ENCODE results near the gene DNAJB12. TPM values are rescaled to one million over a fixed set of nuclear protein-coding genes. Genes with fewer than 3 reads are reported as not detected.
"Not testable (repeated sequence)": the region's sequence is repeated elsewhere in the genome, so short reads cannot be mapped to it uniquely, and the experiment has no call there.

Gene DNAJB12
- 18.2 TPM for total RNA-seq

- peak; percentile 97 for DNase-seq
Measured at GRCh38 chr10:72354356-72355213, at the start of gene DNAJB12. Gene DNAJB12, minus strand, starts transcription at chr10:72354919. Its CDS starts 22 bp downstream, at chr10:72354897.

- DNase-seq: peak; percentile 37
Measured at GRCh38 chr10:72395581-72395980, 40.9 kb upstream of the DNAJB12 start.

GRCh38 chr10:72392571-72392970 lies 37.9 kb upstream of the DNAJB12 start:
- DNase-seq: no peak

- DNase-seq: no peak
Measured at GRCh38 chr10:72390764-72391163, 36.0 kb upstream of the DNAJB12 start.

GRCh38 chr10:72389716-72390115 lies 35.0 kb upstream of the DNAJB12 start:
- DNase-seq: no peak

GRCh38 chr10:72389014-72389413 lies 34.3 kb upstream of the DNAJB12 start:
- DNase-seq: no peak

- no peak for DNase-seq
Measured at GRCh38 chr10:72388062-72388461, 33.3 kb upstream of the DNAJB12 start.

- no peak for DNase-seq
Measured at GRCh38 chr10:72386916-72387586, 32.3 kb upstream of the DNAJB12 start.

- no peak for DNase-seq
Measured at GRCh38 chr10:72385724-72386123, 31.0 kb upstream of the DNAJB12 start.

GRCh38 chr10:72384982-72385381 lies 30.3 kb upstream of the DNAJB12 start:
- not testable (repeated sequence) for DNase-seq

GRCh38 chr10:72379776-72380175 lies 25.1 kb upstream of the DNAJB12 start:
- DNase-seq: no peak

- DNase-seq: no peak
Measured at GRCh38 chr10:72379062-72379461, 24.3 kb upstream of the DNAJB12 start.

- peak; percentile 15 for DNase-seq
Measured at GRCh38 chr10:72375585-72375984, 20.9 kb upstream of the DNAJB12 start.

- no peak for DNase-seq
Measured at GRCh38 chr10:72375173-72375572, 20.5 kb upstream of the DNAJB12 start.

GRCh38 chr10:72370201-72370722 lies 15.5 kb upstream of the DNAJB12 start:
- no peak for DNase-seq

GRCh38 chr10:72367301-72367960 lies 12.7 kb upstream of the DNAJB12 start:
- DNase-seq: no peak

- DNase-seq: no peak
Measured at GRCh38 chr10:72365106-72365895, 10.6 kb upstream of the DNAJB12 start.

GRCh38 chr10:72364239-72364777 lies 9.6 kb upstream of the DNAJB12 start:
- peak; percentile 97 for DNase-seq

GRCh38 chr10:72356987-72357386 lies 2.3 kb upstream of the DNAJB12 start:
- DNase-seq: no peak

GRCh38 chr10:72356115-72356514 lies 1.4 kb upstream of the DNAJB12 start:
- no peak for DNase-seq

GRCh38 chr10:72355214-72355555 lies 466 bp upstream of the DNAJB12 start:
- no peak for DNase-seq

GRCh38 chr10:72353965-72354355 lies 759 bp downstream of the DNAJB12 start:
- no peak for DNase-seq
